LHCN-M2 (cell line): ENCODE data around the gene SACM1L. TPM values are rescaled to one million over a fixed set of nuclear protein-coding genes. Genes with fewer than 3 reads are reported as not detected.

Source experiments
- DNase-seq: peaks from one replicate; pipeline ENCODE4 v3.0.0-alpha.2; 2012; ENCODE audit warnings: low read depth
- total RNA-seq: library from RNA; depleted of rRNA; stranded (reverse); fragments of >200 nt; gene quantifications from 2 replicates; pipeline ENCODE4 v1.2.3, GENCODE V29; 2014; rRNA removed

The SACM1L gene
- total RNA-seq, 1 experiment from 2014 or later = 64.5 TPM

DNA sequence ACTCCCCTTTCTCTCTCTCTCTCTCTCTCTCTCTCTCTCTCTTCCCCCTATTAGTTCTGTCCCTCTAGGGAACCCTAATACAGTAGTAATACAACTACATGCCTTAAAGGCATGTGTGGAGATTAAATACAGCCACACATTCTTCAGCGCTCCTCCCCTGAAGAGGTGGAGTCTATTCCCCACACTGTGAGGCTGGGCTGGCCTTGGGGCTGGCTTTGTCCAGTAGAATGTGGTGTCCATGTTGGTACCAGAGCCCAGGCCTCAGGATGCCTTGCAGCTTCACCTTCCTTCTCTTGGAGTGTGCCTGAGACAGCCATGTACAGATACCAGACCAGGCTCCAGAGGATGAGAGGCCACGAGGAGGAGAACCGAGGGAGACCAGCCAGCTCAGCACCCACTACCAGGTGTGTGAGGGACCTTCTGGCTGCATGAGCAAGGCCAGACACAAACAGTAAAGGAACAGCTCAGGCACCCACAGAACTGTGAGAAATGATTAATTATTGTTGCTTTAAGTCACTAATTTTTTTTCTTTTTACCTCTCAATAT, 96.5 kb downstream of the SACM1L start:
- DNase-seq = no peak

GRCh38 chr3:45786801-45787495, 97.8 kb downstream of the SACM1L start:
- no peak for DNase-seq

- no peak for DNase-seq
Observed at GRCh38 chr3:45787551-45787950, 98.4 kb downstream of the SACM1L start.

GRCh38 chr3:45789235-45789812, 100.1 kb downstream of the SACM1L start:
- no peak for DNase-seq

- peak; percentile 5 for DNase-seq
Observed at GRCh38 chr3:45790596-45790995, 101.4 kb downstream of the SACM1L start.

DNA sequence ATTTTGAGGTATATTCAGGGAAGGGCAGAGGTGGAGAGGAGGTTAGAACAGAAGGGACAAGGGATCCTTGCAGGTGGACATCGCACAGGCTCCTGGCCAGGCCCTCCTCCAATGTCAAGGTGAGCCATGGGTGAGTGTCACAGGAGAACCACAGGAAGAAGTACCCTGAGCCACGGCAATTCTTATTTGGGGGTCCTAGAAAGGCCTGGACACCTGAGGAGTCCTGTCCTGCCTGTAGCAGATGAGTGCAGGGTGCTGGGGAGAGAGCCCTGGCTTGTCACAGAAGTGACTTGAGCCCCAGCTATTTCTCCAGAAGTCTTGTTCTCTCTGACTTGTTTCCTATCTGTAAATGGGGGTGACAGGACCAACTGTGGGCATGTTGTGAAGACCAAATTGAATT, 102.8 kb downstream of the SACM1L start:
- DNase-seq = no peak

- no peak for DNase-seq
Observed at GRCh38 chr3:45792516-45793172, 103.4 kb downstream of the SACM1L start.

- no peak for DNase-seq
Observed at GRCh38 chr3:45793482-45794176, 104.4 kb downstream of the SACM1L start.

- no peak for DNase-seq
Observed at GRCh38 chr3:45794177-45794560, 105.0 kb downstream of the SACM1L start.

- DNase-seq = no peak
Observed at GRCh38 chr3:45794660-45795059, 105.5 kb downstream of the SACM1L start.

Other genes starting within 250 kb of the SACM1L start
- 29.2 and 31.5 TPM in 2 replicates for gene LIMD1, start 94.6 kb upstream of the SACM1L start, total RNA-seq
- not detected in 2 replicates for gene SLC6A20, start 107.1 kb downstream of the SACM1L start, total RNA-seq
- gene LZTFL1, start 152.7 kb downstream of the SACM1L start, total RNA-seq = 9.9 and 10.2 TPM in 2 replicates
- gene CCR9, start 197.1 kb downstream of the SACM1L start, total RNA-seq = not detected in 2 replicates